K562 (cell line): ENCODE data around the gene SLC20A1. TPM values are rescaled to one million over a fixed set of nuclear protein-coding genes. Genes with fewer than 3 reads are reported as not detected.

Experiments
- ATAC-seq: fragments of 200-7000 bp; cut with Tn5 transposase; 3 replicates; pipeline ENCODE4 v1.9.1; 2020; ENCODE audit warnings: moderate library complexity
- BruUV-seq: library from RNA; stranded (reverse); fragments of 400-500 nt; replicated peaks from 2 replicates; lab custom pipeline; 2021; lab: Mats Ljungman, UMichigan
- CTCF ChIA-PET: fragments of 300-600 bp; formaldehyde crosslinking; extraction: SDS; loops from one replicate; lab custom pipeline; 2021; ENCODE audit warnings: low intra/inter-chr PET ratio; lab: Yijun Ruan, JAX
- POLR2A ChIA-PET: fragments of 300-600, 350-650 bp; sonication (Branson Sonifier 250); formaldehyde crosslinking; extraction: SDS; loops from one replicate; lab custom pipeline; 2021; ENCODE audit warnings: antibody characterized with exemption, inconsistent platforms; lab: Yijun Ruan, JAX
- DNase-seq, 4 experiments: peaks; one replicate each; pipeline versions ENCODE4 v3.0.0 to v3.0.0-alpha.2; 2011 to 2018; ENCODE audit warnings: low spot score in 3 of 4, mixed read lengths in 3 of 4; ENCODE audit errors: extremely low read depth in 1 of 4
- FAIRE-seq: peaks from 2 replicates; lab custom pipeline; 2011; peaks lifted over from hg19 to GRCh38; lab: Jason Lieb, UNC
- H2AFZ ChIP-seq: 2 replicates; pipeline ENCODE4 v1.6.0; 2011; ENCODE audit warnings: low read depth, low read length, control low read depth, inconsistent platforms
- H3K27ac ChIP-seq: fragments of 200-600 bp; 3 replicates; pipeline ENCODE4 v1.8.0; 2011; ENCODE audit warnings: low read depth, mild to moderate bottlenecking, control low read depth, inconsistent platforms, low read length, moderate library complexity, mixed read lengths; ENCODE audit errors: extremely low read depth
- H3K27me3 ChIP-seq, 2 experiments: fragments of 300-600 bp in 1 of 2; 2 replicates in 1 of 2; 3 replicates in 1 of 2; pipeline versions ENCODE4 v1.6.0 to v1.8.0; 2011; ENCODE audit warnings: inconsistent platforms in 2 of 2, low read length in 2 of 2, mild to moderate bottlenecking in 1 of 2, mixed read lengths in 1 of 2, moderate library complexity in 1 of 2; ENCODE audit not compliant: control insufficient read depth in 2 of 2, insufficient read depth in 2 of 2
- H3K36me3 ChIP-seq: fragments of 300-600 bp; 3 replicates; pipeline ENCODE4 v1.8.0; 2011; ENCODE audit warnings: mild to moderate bottlenecking, low read length, inconsistent platforms; ENCODE audit not compliant: control insufficient read depth, insufficient read depth
- H3K4me1 ChIP-seq, 2 experiments: fragments of 200-600 bp in 1 of 2; replicated peaks in 1 of 2; 2 replicates in 1 of 2; 3 replicates in 1 of 2; pipeline versions ENCODE4 v1.5.1 to v1.8.0; 2011; ENCODE audit warnings: inconsistent platforms in 2 of 2, low read length in 2 of 2, mild to moderate bottlenecking in 1 of 2, mixed read lengths in 1 of 2, moderate library complexity in 1 of 2; ENCODE audit not compliant: control insufficient read depth in 2 of 2, insufficient read depth in 2 of 2
- H3K4me2 ChIP-seq: 2 replicates; pipeline ENCODE4 v1.6.1; 2011; ENCODE audit warnings: low read length, control low read depth, inconsistent platforms, mixed read lengths; ENCODE audit not compliant: insufficient read depth
- H3K4me3 ChIP-seq: fragments of 200-600 bp; sonication (generic), shearing (Covaris generic); 2 replicates; pipeline ENCODE4 v1.5.1; 2016; ENCODE audit warnings: control low read depth, inconsistent platforms
- H3K79me2 ChIP-seq: fragments of 200-600 bp; 3 replicates; pipeline ENCODE4 v1.8.0; 2011; ENCODE audit warnings: low read length, inconsistent platforms; ENCODE audit not compliant: control insufficient read depth, insufficient read depth
- H3K9ac ChIP-seq, 2 experiments: 2 replicates each; pipeline versions ENCODE4 v1.6.0 to v1.6.1; 2011; ENCODE audit warnings: low read depth in 2 of 2, low read length in 2 of 2, control low read depth in 1 of 2, inconsistent platforms in 1 of 2, mild to moderate bottlenecking in 1 of 2, mixed read lengths in 1 of 2; ENCODE audit not compliant: insufficient read depth in 1 of 2
- H3K9me1 ChIP-seq: one replicate; pipeline ENCODE4 v1.6.0; 2011; ENCODE audit warnings: inconsistent platforms, mild to moderate bottlenecking, low read length, moderate library complexity; ENCODE audit not compliant: control insufficient read depth, insufficient read depth
- H3K9me3 ChIP-seq: replicated peaks from 2 replicates; pipeline ENCODE4 v1.5.1; 2011; ENCODE audit warnings: low read depth, low read length, inconsistent platforms; ENCODE audit not compliant: control insufficient read depth, insufficient read depth
- H4K20me1 ChIP-seq: replicated peaks from 2 replicates; pipeline ENCODE4 v1.6.1; 2011; ENCODE audit warnings: low read length, inconsistent platforms, mixed read lengths; ENCODE audit not compliant: control insufficient read depth, insufficient read depth
- DLX4 ChIP-seq: fragments of 250-450 bp; sonication (Bioruptor Pico); IDR thresholded peaks from 2 replicates; pipeline ENCODE4 v1.6.1; 2021; ENCODE audit warnings: mild to moderate bottlenecking
- DNMT1 ChIP-seq: fragments of 450-650 bp; IDR thresholded peaks from 2 replicates; pipeline ENCODE4 v1.6.1; 2016; ENCODE audit warnings: antibody characterized with exemption, mild to moderate bottlenecking
- FOSL1 ChIP-seq: fragments of 200-800 bp; sonication (Bioruptor generic); conservative IDR thresholded peaks from 2 replicates; pipeline ENCODE4 v1.6.1; 2016; ENCODE audit warnings: missing genetic modification characterization, missing compliant biosample characterization
- MAZ ChIP-seq, 2 experiments: fragments of 450-650 bp in 1 of 2; sonication (generic) in 1 of 2; formaldehyde crosslinking; IDR thresholded peaks in 1 of 2; conservative IDR thresholded peaks in 1 of 2; 2 replicates each; pipeline versions ENCODE4 v1.4.0 to v1.5.0; 2020; ENCODE audit warnings: mild to moderate bottlenecking in 1 of 2, missing genetic modification reagents in 1 of 2
- POU5F1 ChIP-seq: fragments of 150-350 bp; IDR thresholded peaks from 2 replicates; pipeline ENCODE4 v1.6.1; 2014; ENCODE audit warnings: borderline replicate concordance, low read length, low read depth, mild to moderate bottlenecking; ENCODE audit not compliant: partially characterized antibody
- RAD21 ChIP-seq, 2 experiments: fragments of 250-450 bp in 1 of 2; fragments of 450-650 bp in 1 of 2; sonication (Bioruptor Pico) in 1 of 2; formaldehyde crosslinking in 1 of 2; IDR thresholded peaks in 1 of 2; conservative IDR thresholded peaks in 1 of 2; 2 replicates each; pipeline versions ENCODE4 v1.4.0 to v1.8.0; 2020 to 2022; ENCODE audit warnings: mild to moderate bottlenecking in 2 of 2, moderate library complexity in 1 of 2
- RAD51 ChIP-seq: fragments of 450-650 bp; IDR thresholded peaks from 2 replicates; pipeline ENCODE4 v1.7.1; 2016; ENCODE audit warnings: low read depth, mild to moderate bottlenecking, borderline replicate concordance
- RCOR1 ChIP-seq, 2 experiments: IDR thresholded peaks; 2 replicates each; pipeline ENCODE4 v1.6.1; 2012; ENCODE audit warnings: low read depth in 2 of 2, low read length in 2 of 2, borderline replicate concordance in 1 of 2, improper control_type of control experiment in 1 of 2
- RNF219 ChIP-seq: fragments of 250-450 bp; sonication (Bioruptor Pico); IDR thresholded peaks from 2 replicates; pipeline ENCODE4 v1.5.0; 2022; ENCODE audit warnings: mild to moderate bottlenecking
- SMAD4 ChIP-seq: fragments of 250-450 bp; sonication (Bioruptor Pico); conservative IDR thresholded peaks from 2 replicates; pipeline ENCODE4 v1.8.0; 2021; ENCODE audit warnings: inconsistent platforms, mild to moderate bottlenecking, moderate library complexity
- SREBF2 ChIP-seq: sonication (generic); formaldehyde crosslinking; IDR thresholded peaks from 2 replicates; pipeline ENCODE4 v1.4.0; 2020; ENCODE audit warnings: mild to moderate bottlenecking, missing genetic modification reagents
- TEAD1 ChIP-seq, 2 experiments: fragments of 450-650 bp in 1 of 2; sonication (generic) in 1 of 2; formaldehyde crosslinking; IDR thresholded peaks; 2 replicates each; pipeline versions ENCODE4 v1.4.0 to v1.8.0; 2020 to 2022; ENCODE audit warnings: mild to moderate bottlenecking in 2 of 2, missing genetic modification reagents in 1 of 2
- USF2 ChIP-seq: sonication (generic); formaldehyde crosslinking; IDR thresholded peaks from 2 replicates; pipeline ENCODE4 v1.5.0; 2020; ENCODE audit warnings: missing genetic modification reagents
- XRCC3 ChIP-seq: fragments of 450-650 bp; IDR thresholded peaks from 2 replicates; pipeline ENCODE4 v1.6.1; 2017; ENCODE audit warnings: mild to moderate bottlenecking, moderate library complexity
- ZC3H8 ChIP-seq: fragments of 450-650 bp; IDR thresholded peaks from 2 replicates; pipeline ENCODE4 v1.6.1; 2017
- ZNF133 ChIP-seq: fragments of 250-450 bp; sonication (Bioruptor Pico); IDR thresholded peaks from 2 replicates; pipeline ENCODE4 v1.4.0; 2020; ENCODE audit warnings: mild to moderate bottlenecking
- ZNF197 ChIP-seq: fragments of 200-800 bp; sonication (Bioruptor generic); IDR thresholded peaks from 2 replicates; pipeline ENCODE4 v1.6.1; 2016; ENCODE audit warnings: low read depth, missing genetic modification characterization, missing compliant biosample characterization
- ZNF778 ChIP-seq: fragments of 450-650 bp; formaldehyde crosslinking; IDR thresholded peaks from 2 replicates; pipeline ENCODE4 v1.4.0; 2020; ENCODE audit warnings: mild to moderate bottlenecking, moderate library complexity
- ZSCAN29 ChIP-seq: fragments of 450-650 bp; IDR thresholded peaks from 2 replicates; pipeline ENCODE4 v1.6.1; 2017
- WGBS: fragments of 100-300 bp; shearing (Covaris generic); methylation state at CpG from one replicate; pipeline ENCODE4 v1.1.6; 2016; ENCODE audit warnings: low coverage, mixed read lengths; ENCODE audit not compliant: insufficient coverage; ENCODE audit errors: missing lambda C conversion rate; 5-methylcytosine and 5-hydroxymethylcytosine counted together
- in situ Hi-C: fragments of 300-500 bp; cut with MboI; formaldehyde crosslinking; loops from 4 replicates; pipeline ENCODE4 v1.15.0; 2018; ENCODE audit warnings: inconsistent platforms, mixed read lengths
- intact Hi-C: fragments of 100-400 bp; cut with micrococcal nuclease; formaldehyde crosslinking; loops from 2 replicates; pipeline ENCODE4 v1.14.2; 2022
- polyA plus RNA-seq, 8 experiments: library from polyadenylated mRNA; depleted of rRNA in 4 of 8; stranded (reverse) in 5 of 8; unstranded in 3 of 8; fragments of >200 nt; fragmentation: Nextera tagmentation in 2 of 8; fragmentation: Illumina TruSeq in 1 of 8; extraction: Ambion mirVana in 2 of 8; extraction: Trizol in 1 of 8; gene quantifications; 2 replicates each; pipeline versions ENCODE4 v1.2.1 to v1.2.3, GENCODE V29; 2011 to 2014; ENCODE audit warnings: inconsistent platforms in 1 of 8, missing spikeins in 1 of 8
- total RNA-seq, 7 experiments: library from RNA; depleted of rRNA in 6 of 7; stranded (reverse); fragments of >200 nt in 6 of 7; fragmentation: Illumina TruSeq in 2 of 7; extraction: Trizol in 2 of 7; gene quantifications; 2 replicates each; pipeline versions ENCODE4 v1.2.1 to v1.2.3, GENCODE V29; 2011 to 2021; ENCODE audit warnings: low replicate concordance in 1 of 7

SLC20A1 gene
- total and polyA plus RNA-seq, 9 of the 15 experiments (the other 6 are each of a cell fraction or from before 2014, with no cell fraction given) = 53.8 to 150 (median 74.7) TPM

- Histone ChIP-seq H3K9me3 (no peaks in the 10 kb centered on the region), H3K4me1 (peaks cover 53 to 56% of the 10 kb centered on the region in 2 experiments), H3K4me2 (peak overlapping the region; percentile 9; the same call in 1 of the 2 replicates), H3K79me2 (no peaks in the 10 kb centered on the region), H3K27me3 (no peaks in the 10 kb centered on the region), H3K36me3 (no peaks in the 10 kb centered on the region), H3K9me1 (no peaks in the 10 kb centered on the region), H3K9ac (peak overlapping the region; percentile 1 to 79; a peak in 2 of 4 replicates), H3K4me3 (no peak overlapping the region), H2AFZ (peak overlapping the region; percentile 80), H4K20me1 (no peaks in the 10 kb centered on the region), H3K27ac (peak overlapping the region; percentile 40; the same call in 2 of the 3 replicates)
- CTCF ChIA-PET = no interaction called here
- DNase-seq = peak; percentile 54 to 77 (median 62)
- POLR2A ChIA-PET = interaction anchor here (1.1 kb wide), 1 partner anchor 40 kb away, joined by 4 read pairs; no protein-coding TSS in a partner anchor
- BruUV-seq = no TSS peak
- peak; percentile 55 for ATAC-seq
- peak; percentile 32 for FAIRE-seq
- WGBS = 43% methylated on average over 9 of the region's 9 CpGs
- intact Hi-C loops = loop anchor here (2.0 kb wide), 2 partner anchors 36 to 64 kb away; no protein-coding TSS in a partner anchor
- in situ Hi-C loops = no loop called here
- TF ChIP-seq ZC3H8 (no peak), ZNF133 (CRISPR knock-in tag) (no peak), ZSCAN29 (peak; percentile 80), SREBF2 (CRISPR knock-in tag) (no peak), POU5F1 (no peak), RAD51 (peak; percentile 48; the same call in 1 of the 2 replicates), RCOR1 (IDR thresholded peaks at IDR 0.05; ENCODE audit: borderline replicate concordance in 1 of 2, low read depth in 2 of 2, low read length in 2 of 2) (0 out of 4 replicates have a peak, but pooled peaks of 1 of the 2 experiments have one; percentile 21), DNMT1 (no peak), RAD21 (CRISPR knock-in tag; conservative IDR thresholded peaks at IDR 0.05 in 1 of 2, IDR thresholded peaks at IDR 0.05 in 1 of 2) (peak; percentile 86 to 91), ZNF778 (CRISPR knock-in tag) (no peak), TEAD1 (CRISPR knock-in tag; IDR thresholded peaks at IDR 0.05) (no peak), DLX4 (CRISPR knock-in tag) (no peak), RNF219 (no peak), MAZ (CRISPR knock-in tag; conservative IDR thresholded peaks at IDR 0.05 in 1 of 2, IDR thresholded peaks at IDR 0.05 in 1 of 2) (peak in 1 of 2 experiments; percentile 29; a peak in 2 of 4 replicates), FOSL1 (tag) (0 out of 2 replicates have a peak, but pooled peaks have one; percentile 9), ZNF197 (CRISPR knock-in tag) (0 out of 2 replicates have a peak, but pooled peaks have one; percentile 44), USF2 (CRISPR knock-in tag) (peak; percentile 50; the same call in 1 of the 2 replicates), XRCC3 (no peak), SMAD4 (CRISPR knock-in tag) (0 out of 2 replicates have a peak, but pooled peaks have one; percentile 22)
These were observed 45.2 kb downstream of the SLC20A1 start for GRCh38 chr2:112690853-112691401.
